HepG2 (cell line): Measurements from ENCODE around the gene SLC36A1.

ENCODE experiments used
- HDAC6 ChIP-seq: fragments of 200-600 bp; sonication (generic); IDR thresholded peaks from 2 replicates; pipeline ENCODE4 v1.7.0; 2017; ENCODE audit warnings: mild to moderate bottlenecking, antibody characterized with exemption, low read length, low read depth
- HOXA5 ChIP-seq: sonication (generic); formaldehyde crosslinking; IDR thresholded peaks from 2 replicates; pipeline ENCODE4 v1.4.0; 2020; ENCODE audit warnings: missing genetic modification reagents
- NRL ChIP-seq: sonication (generic); formaldehyde crosslinking; IDR thresholded peaks from 2 replicates; pipeline ENCODE4 v1.5.0; 2020; ENCODE audit warnings: missing genetic modification reagents, mild to moderate bottlenecking, moderate library complexity, borderline replicate concordance
- POLR2A ChIP-seq, 2 experiments: IDR thresholded peaks; 2 replicates each; pipeline ENCODE4 v1.6.1; 2011; ENCODE audit warnings: low read depth in 2 of 2, low read length in 2 of 2, mild to moderate bottlenecking in 1 of 2, moderate library complexity in 1 of 2; ENCODE audit not compliant: insufficient read depth in 1 of 2
- POLR2AphosphoS5 ChIP-seq: IDR thresholded peaks from 2 replicates; pipeline ENCODE4 v1.6.1; 2012; ENCODE audit warnings: low read depth, low read length
- YY1 ChIP-seq: IDR thresholded peaks from 2 replicates; pipeline ENCODE4 v1.6.1; 2011; ENCODE audit warnings: low read length, low read depth, moderate library complexity, mild to moderate bottlenecking; ENCODE audit not compliant: insufficient read depth, insufficient replicate concordance
- ZFX ChIP-seq: sonication (generic); formaldehyde crosslinking; IDR thresholded peaks from 2 replicates; pipeline ENCODE4 v1.4.0; 2020; ENCODE audit warnings: mild to moderate bottlenecking, low read depth, missing genetic modification reagents, moderate library complexity
- ZNF292 ChIP-seq: sonication (generic); formaldehyde crosslinking; IDR thresholded peaks from 2 replicates; pipeline ENCODE4 v1.8.1; 2022; ENCODE audit warnings: mild to moderate bottlenecking, low read depth, missing genetic modification reagents, borderline replicate concordance
- ZNF629 ChIP-seq: sonication (generic); formaldehyde crosslinking; conservative IDR thresholded peaks from 2 replicates; pipeline ENCODE4 v1.5.0; 2020; ENCODE audit warnings: missing genetic modification reagents
- TF ChIP-seq, protein P1 (sequence below): sonication (generic); formaldehyde crosslinking; IDR thresholded peaks from 2 replicates; pipeline ENCODE4 v1.9.0; 2021; ENCODE audit warnings: missing genetic modification reagents, borderline replicate concordance
- TF ChIP-seq, protein P2 (sequence below): sonication (generic); formaldehyde crosslinking; IDR thresholded peaks from 2 replicates; pipeline ENCODE4 v1.9.0; 2021; ENCODE audit warnings: missing genetic modification reagents, borderline replicate concordance
- TF ChIP-seq, protein P3 (sequence below): IDR thresholded peaks from 2 replicates; pipeline ENCODE4 v1.6.1; 2016; ENCODE audit warnings: low read depth, borderline replicate concordance
- TF ChIP-seq, protein P4 (sequence below): sonication (generic); formaldehyde crosslinking; IDR thresholded peaks from 2 replicates; pipeline ENCODE4 v1.4.0; 2020; ENCODE audit warnings: missing genetic modification reagents

DNA sequence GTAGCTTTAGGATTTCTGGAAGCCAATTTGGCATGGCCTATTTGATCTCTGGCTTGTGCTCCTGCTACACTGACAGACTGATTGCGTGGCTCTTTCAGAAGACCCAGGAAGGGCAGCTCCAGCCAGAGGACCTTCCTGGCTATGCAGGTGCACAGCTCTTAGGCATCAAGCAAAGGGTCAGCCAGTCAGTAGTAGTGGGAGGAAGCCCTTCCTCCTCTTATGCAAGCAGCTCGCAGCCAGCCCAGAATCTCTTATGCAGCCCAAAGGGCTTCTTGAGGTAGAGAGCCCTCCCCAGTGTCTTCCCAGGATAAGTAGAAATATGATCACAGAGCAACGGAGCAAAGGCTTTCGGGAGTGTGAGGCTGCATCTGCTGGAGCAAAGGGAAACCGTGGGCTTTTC lies 43.2 kb downstream of the SLC36A1 start:
- no peak for TF ChIP-seq POLR2A (IDR thresholded peaks at IDR 0.05; ENCODE audit: insufficient read depth in 1 of 2, low read depth in 2 of 2, low read length in 2 of 2)
- TF ChIP-seq HOXA5 (CRISPR knock-in tag): no peak
- no peak for TF ChIP-seq ZFX (CRISPR knock-in tag)
- TF ChIP-seq, protein P1, sequence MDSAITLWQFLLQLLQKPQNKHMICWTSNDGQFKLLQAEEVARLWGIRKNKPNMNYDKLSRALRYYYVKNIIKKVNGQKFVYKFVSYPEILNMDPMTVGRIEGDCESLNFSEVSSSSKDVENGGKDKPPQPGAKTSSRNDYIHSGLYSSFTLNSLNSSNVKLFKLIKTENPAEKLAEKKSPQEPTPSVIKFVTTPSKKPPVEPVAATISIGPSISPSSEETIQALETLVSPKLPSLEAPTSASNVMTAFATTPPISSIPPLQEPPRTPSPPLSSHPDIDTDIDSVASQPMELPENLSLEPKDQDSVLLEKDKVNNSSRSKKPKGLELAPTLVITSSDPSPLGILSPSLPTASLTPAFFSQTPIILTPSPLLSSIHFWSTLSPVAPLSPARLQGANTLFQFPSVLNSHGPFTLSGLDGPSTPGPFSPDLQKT (CRISPR knock-in tag): no peak
- TF ChIP-seq HDAC6: no peak
- TF ChIP-seq, protein P2, sequence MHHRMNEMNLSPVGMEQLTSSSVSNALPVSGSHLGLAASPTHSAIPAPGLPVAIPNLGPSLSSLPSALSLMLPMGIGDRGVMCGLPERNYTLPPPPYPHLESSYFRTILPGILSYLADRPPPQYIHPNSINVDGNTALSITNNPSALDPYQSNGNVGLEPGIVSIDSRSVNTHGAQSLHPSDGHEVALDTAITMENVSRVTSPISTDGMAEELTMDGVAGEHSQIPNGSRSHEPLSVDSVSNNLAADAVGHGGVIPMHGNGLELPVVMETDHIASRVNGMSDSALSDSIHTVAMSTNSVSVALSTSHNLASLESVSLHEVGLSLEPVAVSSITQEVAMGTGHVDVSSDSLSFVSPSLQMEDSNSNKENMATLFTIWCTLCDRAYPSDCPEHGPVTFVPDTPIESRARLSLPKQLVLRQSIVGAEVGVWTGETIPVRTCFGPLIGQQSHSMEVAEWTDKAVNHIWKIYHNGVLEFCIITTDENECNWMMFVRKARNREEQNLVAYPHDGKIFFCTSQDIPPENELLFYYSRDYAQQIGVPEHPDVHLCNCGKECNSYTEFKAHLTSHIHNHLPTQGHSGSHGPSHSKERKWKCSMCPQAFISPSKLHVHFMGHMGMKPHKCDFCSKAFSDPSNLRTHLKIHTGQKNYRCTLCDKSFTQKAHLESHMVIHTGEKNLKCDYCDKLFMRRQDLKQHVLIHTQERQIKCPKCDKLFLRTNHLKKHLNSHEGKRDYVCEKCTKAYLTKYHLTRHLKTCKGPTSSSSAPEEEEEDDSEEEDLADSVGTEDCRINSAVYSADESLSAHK (CRISPR knock-in tag): no peak
- TF ChIP-seq, protein P3, sequence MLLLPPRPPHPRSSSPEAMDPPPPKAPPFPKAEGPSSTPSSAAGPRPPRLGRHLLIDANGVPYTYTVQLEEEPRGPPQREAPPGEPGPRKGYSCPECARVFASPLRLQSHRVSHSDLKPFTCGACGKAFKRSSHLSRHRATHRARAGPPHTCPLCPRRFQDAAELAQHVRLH (CRISPR knock-in tag): no peak
- TF ChIP-seq NRL (CRISPR knock-in tag): no peak
- no peak for TF ChIP-seq ZNF292 (CRISPR knock-in tag)
- no peak for TF ChIP-seq ZNF629 (CRISPR knock-in tag)
- TF ChIP-seq, protein P4, sequence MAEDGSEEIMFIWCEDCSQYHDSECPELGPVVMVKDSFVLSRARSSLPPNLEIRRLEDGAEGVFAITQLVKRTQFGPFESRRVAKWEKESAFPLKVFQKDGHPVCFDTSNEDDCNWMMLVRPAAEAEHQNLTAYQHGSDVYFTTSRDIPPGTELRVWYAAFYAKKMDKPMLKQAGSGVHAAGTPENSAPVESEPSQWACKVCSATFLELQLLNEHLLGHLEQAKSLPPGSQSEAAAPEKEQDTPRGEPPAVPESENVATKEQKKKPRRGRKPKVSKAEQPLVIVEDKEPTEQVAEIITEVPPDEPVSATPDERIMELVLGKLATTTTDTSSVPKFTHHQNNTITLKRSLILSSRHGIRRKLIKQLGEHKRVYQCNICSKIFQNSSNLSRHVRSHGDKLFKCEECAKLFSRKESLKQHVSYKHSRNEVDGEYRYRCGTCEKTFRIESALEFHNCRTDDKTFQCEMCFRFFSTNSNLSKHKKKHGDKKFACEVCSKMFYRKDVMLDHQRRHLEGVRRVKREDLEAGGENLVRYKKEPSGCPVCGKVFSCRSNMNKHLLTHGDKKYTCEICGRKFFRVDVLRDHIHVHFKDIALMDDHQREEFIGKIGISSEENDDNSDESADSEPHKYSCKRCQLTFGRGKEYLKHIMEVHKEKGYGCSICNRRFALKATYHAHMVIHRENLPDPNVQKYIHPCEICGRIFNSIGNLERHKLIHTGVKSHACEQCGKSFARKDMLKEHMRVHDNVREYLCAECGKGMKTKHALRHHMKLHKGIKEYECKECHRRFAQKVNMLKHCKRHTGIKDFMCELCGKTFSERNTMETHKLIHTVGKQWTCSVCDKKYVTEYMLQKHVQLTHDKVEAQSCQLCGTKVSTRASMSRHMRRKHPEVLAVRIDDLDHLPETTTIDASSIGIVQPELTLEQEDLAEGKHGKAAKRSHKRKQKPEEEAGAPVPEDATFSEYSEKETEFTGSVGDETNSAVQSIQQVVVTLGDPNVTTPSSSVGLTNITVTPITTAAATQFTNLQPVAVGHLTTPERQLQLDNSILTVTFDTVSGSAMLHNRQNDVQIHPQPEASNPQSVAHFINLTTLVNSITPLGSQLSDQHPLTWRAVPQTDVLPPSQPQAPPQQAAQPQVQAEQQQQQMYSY: no peak
- TF ChIP-seq YY1: no peak
- TF ChIP-seq POLR2AphosphoS5: no peak
